ENCODE measurements around the gene TMEM72. TPM values are rescaled to one million over a fixed set of nuclear protein-coding genes. Genes with fewer than 3 reads are reported as not detected.

Gene TMEM72
- polyA plus RNA-seq, 6 donors from 2014 or later = not detected

DNA sequence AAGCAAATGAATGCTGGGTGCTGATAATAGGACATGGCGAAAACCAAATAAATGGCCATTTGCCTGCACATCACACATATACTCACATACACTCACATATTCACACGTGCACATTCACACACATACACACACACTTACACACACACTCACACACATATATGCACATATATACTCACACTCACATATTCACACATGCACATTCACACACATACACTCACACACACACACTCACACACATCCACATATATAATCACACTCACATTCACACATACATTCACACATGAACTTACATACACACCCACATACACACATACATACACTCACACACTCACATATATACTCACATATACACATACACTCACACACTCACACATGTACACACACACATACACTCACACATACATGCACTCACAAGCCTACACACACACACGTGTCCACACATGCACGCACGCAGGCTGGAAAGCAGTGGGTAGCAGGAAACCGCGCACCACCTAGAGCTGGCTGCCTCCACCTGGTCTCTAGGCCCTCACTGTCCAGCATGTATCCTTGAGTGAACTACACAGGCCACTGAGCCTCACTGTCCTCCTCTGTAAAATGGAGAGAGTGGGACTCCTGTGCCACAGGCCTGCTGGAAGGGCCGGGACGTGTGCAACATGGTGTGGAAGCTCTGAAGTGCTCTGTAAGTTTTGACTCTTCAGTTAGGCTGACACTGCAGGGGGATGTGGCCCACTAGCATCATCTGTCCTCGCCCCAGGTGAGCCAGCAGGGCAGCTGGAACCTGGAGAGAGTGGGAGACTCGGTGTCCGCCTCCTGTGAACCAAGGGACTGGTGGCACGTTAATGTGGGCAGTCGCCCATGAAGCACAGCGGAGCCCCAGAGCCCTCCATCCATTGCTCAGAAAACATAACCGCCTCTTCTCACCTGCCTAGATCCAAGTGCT is 14.9 kb downstream of the TMEM72 start:
- DNase-seq = no peak
- Mint-ChIP-seq H3K36me3 (no peaks in the 10 kb centered on the region), H3K27ac (no peak overlapping the region), H3K4me3 (no peak overlapping the region), H3K4me1 (no peaks in the 10 kb centered on the region), H3K27me3 (no peaks in the 10 kb centered on the region), H3K9me3 (peaks cover 0 to under 1% (median 0%) of the 10 kb centered on the region in 7 donors)
- ATAC-seq (ENCODE audit: low read depth in 2 of 2) = no peak

DNA sequence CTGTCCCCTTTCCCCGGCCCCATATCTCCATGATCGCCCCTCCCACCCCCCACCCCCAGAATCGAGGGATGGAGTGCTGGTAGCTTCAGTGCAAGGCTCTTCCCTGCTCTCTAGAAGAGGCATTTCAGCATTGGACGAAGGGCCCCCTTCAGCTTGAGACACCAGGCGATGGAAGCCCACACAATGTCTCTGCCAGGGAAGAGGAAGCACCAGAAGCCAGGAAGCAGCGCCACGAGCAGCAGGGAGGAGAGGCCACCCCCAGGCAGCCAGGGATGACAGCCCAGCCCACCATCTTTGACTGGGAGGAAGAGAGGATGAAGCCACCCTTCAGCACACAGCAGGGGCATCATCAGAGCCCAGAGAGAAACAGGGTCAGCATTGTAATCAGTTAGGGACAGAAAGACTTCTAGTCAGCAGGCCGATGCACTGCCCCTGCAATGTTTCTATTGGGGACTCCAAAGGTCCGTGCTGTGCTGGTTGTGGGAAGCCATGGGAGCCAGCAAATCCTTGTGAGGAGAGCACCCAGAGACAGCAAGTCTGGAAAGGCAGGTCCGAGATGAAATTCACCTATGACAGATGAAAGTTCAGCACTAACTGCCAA is 15.7 kb downstream of the TMEM72 start:
- Mint-ChIP-seq H3K9me3 (no peaks in the 10 kb centered on the region), H3K27me3 (no peaks in the 10 kb centered on the region), H3K27ac (no peak overlapping the region), H3K36me3 (no peaks in the 10 kb centered on the region), H3K4me1 (peaks cover 0 to 1% (median 0%) of the 10 kb centered on the region in 3 donors), H3K4me3 (no peak overlapping the region)
- no peak for DNase-seq
- no peak for ATAC-seq (ENCODE audit: low read depth in 2 of 2)

DNA sequence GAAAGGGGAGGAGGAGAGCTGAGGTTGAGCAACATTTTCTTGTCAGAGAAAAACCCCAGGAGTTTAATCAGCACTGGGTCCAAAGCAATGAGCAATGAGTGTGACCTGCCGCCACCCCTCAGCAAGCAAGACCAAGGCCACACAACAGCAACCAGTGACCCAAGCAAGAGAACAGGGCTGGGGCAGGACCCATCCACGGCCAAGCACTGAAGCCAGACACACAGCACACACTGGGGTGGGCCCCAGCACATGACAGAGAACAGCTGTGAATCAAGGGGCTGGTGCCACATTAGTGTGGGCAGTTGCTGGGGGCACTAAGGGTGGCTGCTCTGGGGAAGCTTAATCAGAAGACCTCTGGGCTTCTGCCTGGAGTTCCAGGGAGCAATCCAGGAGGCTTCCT is 16.2 kb downstream of the TMEM72 start:
- Mint-ChIP-seq H3K4me1 (peaks cover 0 to 2% (median 0%) of the 10 kb centered on the region in 3 donors), H3K27ac (no peak overlapping the region), H3K9me3 (no peaks in the 10 kb centered on the region), H3K27me3 (no peaks in the 10 kb centered on the region), H3K36me3 (no peaks in the 10 kb centered on the region), H3K4me3 (no peak overlapping the region)
- DNase-seq = no peak
- no peak for ATAC-seq (ENCODE audit: low read depth in 2 of 2)

DNA sequence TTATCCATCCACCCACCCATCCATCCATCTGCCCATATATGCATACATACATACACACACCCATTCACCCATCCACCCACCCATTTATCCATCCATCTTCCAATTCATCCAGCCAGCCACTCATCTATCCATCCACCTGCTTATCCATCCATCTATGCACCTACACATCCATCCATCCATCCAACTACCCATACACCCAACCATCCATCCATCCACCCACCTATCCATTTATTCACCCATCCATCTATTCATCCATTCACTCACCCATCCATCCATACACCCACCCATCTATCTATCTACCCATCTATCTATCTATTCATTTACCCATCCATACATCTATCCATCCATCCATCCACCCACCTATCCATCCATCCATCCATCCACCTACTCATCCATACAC is 17.3 kb downstream of the TMEM72 start:
- Mint-ChIP-seq H3K36me3 (no peaks in the 10 kb centered on the region), H3K9me3 (no peaks in the 10 kb centered on the region), H3K4me3 (no peak overlapping the region), H3K27me3 (no peaks in the 10 kb centered on the region), H3K4me1 (peaks cover 0 to 2% (median 0%) of the 10 kb centered on the region in 3 donors), H3K27ac (no peak overlapping the region)
- ATAC-seq (ENCODE audit: low read depth in 2 of 2) = no peak
- no peak for DNase-seq

DNA sequence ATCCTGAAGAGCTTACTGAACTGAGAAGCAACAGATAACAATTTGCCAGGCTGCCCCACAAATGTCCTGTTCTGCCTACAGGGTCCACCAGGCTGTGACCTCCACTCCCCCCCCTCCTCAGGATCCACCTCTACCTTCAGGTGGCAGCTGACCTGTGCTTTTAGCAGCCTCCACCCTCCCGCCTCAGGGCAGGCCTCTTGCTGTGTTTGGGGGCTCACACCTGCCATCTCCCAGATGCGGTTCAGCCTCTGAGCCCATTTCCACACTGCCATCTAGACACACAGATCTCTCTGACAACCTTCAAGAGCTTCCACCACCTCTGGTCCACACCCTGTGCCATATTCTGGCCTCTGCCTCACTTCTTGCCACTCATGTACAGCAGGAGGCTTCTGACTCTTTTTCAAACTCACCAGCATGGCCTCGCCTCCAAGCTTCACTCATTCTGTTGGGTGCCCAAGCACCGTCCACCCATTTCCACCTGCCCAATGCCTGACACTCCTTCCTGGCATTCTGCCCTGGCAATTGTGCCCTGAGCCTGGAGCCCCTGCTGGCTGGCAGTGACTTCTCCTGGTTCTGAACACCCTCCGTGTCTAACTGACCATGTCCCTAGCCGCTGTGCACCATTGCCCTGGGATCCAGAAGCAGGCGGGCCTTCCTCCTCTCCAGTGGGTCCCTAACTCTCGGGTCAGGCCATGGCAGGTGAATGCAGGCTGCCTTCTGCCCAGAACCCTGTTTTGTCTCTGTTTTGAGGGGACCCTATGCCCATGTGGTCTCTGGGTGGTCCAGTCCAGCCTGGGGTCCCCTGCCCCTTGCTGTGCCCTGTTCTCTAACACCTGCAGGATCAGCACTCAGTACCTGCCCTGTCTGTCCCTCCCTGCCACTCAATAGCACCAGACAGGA is 18.5 kb downstream of the TMEM72 start:
- no peaks in the 10 kb centered on the region for H3K36me3 Mint-ChIP-seq
- DNase-seq (no peak), ATAC-seq (ENCODE audit: low read depth in 2 of 2) (no peak)
- no peaks in the 10 kb centered on the region for H3K27me3 Mint-ChIP-seq
- H3K9me3 Mint-ChIP-seq = no peaks in the 10 kb centered on the region
- H3K4me3 Mint-ChIP-seq = no peak overlapping the region
- H3K27ac Mint-ChIP-seq = peak overlapping the region in 1 of 6 donors; percentile 35
- H3K4me1 Mint-ChIP-seq = peaks cover 0 to 2% (median 0%) of the 10 kb centered on the region in 3 donors

DNA sequence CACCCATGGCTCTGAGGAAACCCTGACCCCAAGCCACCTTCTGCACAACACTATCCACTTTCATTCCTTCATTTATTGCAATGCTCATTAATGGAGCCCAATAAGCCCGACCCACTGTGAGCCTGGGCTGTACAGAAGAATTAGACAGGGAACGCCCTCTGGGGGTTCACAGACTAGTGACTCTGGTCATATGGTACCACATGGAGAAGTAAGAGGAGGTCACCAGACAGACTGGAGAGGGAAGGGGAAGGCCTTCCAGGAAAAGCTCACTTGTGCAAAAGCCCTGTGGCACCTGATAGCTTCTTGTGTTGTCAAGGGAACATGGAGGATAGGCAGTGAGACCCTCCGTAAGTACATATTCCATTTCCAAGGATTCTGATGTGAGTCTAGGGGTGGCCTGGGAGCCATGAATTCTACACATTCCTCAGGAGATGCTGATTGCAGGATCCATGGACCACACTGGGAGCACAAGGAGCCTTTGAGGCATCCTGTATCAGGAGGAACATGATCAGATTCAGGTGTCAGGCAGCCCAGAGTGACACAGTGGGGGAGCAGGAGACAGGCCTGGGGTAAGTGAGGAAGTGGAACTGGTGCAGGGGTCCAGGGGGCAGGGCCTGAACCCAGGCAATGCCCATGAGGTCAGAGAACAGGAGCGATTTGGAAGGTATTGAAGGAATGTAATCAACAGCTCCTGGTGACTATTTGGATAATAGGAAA is 19.9 kb downstream of the TMEM72 start:
- Mint-ChIP-seq H3K9me3 (no peaks in the 10 kb centered on the region), H3K27ac (no peak overlapping the region), H3K27me3 (no peaks in the 10 kb centered on the region), H3K4me1 (peaks cover 0 to 2% (median 0%) of the 10 kb centered on the region in 3 donors), H3K4me3 (no peak overlapping the region), H3K36me3 (no peaks in the 10 kb centered on the region)
- no peak for ATAC-seq (ENCODE audit: low read depth in 2 of 2)
- DNase-seq = no peak

DNA sequence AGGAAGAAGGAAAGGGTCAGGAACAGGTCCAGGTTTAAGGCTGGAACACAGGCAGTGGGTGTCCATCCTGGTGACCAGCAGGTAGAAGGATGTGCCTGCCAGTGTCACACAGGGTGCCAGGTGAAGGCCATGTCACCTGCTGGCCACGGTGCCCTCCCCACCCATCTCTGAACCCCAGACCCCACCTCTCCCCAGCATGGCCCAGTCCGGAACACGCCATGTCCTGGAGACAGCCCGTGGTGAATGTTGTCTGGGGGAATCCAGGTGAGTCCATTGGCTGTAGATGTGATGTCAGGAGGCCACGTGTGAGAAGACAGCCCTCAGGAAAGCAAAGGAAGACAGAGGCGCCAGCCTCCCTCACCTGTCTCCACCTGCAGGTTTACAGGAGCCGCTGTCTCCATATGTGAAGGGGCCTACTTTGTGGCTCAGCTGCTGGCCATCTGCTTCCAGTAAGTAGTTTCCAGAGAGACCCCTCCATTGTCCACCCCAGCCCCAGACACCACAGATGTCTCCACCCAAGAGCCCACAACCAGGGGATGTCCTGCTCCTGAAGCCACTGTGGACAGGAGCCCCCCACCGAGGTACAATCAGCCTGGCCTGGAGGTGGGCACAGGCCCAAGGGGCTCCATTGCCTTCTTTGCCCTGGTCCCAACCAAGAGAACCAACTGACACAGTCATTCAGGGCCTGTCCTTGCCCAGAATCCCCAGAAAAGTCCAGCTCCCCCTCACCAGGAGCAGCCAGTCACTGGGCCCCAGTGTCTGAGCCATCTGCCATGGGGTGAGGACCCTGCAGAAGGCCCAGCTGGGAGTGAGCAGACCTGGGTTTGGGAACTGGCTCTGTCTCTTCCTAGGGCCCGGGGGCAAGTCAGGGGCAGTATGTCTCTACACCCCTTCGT is 20.7 kb downstream of the TMEM72 start:
- Mint-ChIP-seq H3K4me1 (peaks cover 0 to 2% (median 0%) of the 10 kb centered on the region in 3 donors), H3K9me3 (no peaks in the 10 kb centered on the region), H3K27me3 (no peaks in the 10 kb centered on the region), H3K4me3 (no peak overlapping the region), H3K27ac (no peak overlapping the region), H3K36me3 (no peaks in the 10 kb centered on the region)
- no peak for ATAC-seq (ENCODE audit: low read depth in 2 of 2)
- no peak for DNase-seq

DNA sequence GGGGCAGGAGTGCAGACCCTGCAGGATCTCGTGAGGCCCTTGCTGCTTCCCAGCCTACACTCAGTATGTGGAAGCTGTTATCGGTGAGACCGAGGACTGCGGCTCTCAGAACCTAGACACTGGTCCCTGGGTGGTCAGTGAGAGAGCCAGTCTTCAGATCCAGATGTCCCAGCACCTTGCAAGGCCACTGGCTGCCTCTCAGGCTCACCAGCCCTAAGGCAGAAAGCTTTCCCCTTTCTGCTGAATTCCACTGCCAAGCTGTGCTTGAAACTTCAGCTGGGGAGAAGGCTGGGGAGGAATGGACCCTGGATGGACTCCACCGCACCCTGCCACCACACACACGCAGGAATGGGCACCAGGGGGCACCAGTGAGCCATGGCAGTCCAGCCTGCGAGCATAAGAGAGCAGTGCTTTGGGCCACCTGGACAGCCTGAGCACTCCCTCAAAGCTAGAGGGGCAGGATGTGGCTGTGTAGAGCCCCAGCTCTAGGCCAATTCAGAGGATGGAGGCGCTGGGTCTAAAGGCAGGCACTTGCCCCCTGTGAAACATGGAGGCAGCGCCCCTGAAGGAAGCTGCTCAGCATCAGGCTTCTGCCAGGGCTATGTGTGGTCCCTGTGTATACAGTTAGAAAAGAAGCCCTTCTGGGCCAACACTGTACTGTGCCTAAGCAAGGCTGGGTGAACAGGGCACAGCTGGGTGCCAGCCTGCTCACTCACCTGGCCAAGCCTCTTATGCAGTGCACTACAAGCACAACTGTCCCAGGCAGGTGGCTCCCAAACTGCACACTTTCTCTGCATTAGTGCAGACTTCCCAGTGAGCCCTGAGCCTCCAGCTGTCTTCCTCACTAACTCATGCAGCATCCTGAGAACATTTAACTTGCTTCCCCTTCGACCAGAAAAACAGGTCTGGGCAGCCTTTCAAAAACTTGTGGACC is 21.6 kb downstream of the TMEM72 start:
- H3K27me3 Mint-ChIP-seq = no peaks in the 10 kb centered on the region
- peak overlapping the region in 1 of 6 donors; percentile 17 for H3K27ac Mint-ChIP-seq
- no peaks in the 10 kb centered on the region for H3K9me3 Mint-ChIP-seq
- peak; percentile 94 to 96 for ATAC-seq (ENCODE audit: low read depth in 2 of 2)
- H3K4me1 Mint-ChIP-seq = peaks cover 0 to 2% (median 0%) of the 10 kb centered on the region in 3 donors
- no peak overlapping the region for H3K4me3 Mint-ChIP-seq
- peak; percentile 76 for DNase-seq
- H3K36me3 Mint-ChIP-seq = no peaks in the 10 kb centered on the region

DNA sequence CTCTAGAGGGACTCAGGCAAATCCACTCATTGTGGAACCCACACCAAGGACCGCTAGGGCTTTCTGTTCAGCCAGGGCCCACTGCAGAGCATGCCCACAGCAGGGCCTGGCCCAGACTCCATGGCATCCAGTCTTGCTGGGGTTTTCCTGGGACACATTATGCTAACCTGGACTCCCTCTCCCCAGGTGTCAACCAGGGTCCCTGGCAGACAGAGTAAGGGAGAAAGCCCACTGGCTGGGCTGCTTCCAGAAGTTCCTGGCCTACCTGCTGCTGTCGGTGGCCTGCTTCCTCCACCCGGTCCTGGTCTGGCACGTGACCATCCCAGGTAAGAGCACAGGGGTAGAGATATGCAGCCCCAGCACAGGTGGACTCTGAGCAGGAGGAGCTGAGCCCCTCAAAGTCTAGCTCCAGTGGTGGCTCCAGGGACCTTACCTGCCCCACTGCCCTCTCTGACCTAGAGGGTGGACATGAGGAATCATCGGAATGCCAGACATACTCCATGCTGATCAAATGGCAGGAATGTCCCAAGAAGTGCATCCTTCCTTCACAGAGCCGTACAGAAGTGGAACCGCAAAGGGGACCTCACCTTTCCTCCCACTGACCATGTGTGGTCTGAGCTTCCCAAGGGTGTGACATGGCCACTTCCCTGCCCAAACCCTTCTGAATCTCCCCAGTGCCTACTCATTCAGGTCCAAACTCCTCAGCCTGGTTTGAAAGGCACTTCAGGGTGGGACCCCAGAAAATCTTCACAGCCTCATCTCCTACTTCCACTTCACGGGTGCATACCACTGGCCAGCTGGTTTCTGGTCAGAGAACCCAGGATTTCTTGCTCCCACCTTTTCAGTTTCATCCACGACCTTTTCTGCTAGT is 22.5 kb downstream of the TMEM72 start:
- H3K27ac Mint-ChIP-seq = peak overlapping the region in 1 of 6 donors; percentile 17

DNA sequence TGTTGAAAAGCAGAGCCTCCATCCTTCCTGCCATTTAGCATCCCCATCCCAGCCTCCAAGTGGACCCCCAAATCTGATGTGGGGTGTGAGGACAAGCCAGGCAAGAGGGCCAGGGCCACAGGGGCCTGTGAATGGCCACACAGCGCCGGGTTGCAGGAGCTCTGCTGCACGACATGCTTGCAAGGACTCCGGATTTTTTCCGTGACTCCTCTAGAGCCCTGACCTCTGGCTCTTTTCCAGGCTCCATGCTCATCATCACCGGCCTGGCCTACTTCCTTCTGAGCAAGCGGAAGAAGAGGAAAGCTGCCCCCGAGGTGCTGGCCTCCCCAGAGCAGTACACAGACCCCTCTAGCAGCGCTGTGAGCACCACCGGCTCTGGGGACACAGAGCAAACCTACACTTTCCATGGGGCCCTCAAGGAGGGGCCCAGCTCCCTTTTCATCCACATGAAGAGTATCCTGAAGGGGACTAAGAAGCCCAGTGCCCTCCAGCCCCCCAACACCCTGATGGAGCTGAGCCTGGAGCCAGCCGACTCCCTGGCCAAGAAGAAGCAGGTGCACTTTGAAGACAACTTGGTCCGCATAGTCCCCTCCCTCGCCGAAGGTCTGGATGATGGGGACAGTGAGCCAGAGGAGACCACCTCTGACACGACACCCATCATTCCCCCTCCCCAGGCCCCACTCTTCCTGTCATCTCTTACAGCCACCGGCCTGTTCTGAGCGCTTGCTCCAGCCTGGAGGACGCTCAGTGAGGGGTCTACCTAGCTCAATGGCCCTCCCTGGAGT is 23.5 kb downstream of the TMEM72 start:
- Mint-ChIP-seq H3K36me3 (no peaks in the 10 kb centered on the region), H3K9me3 (no peaks in the 10 kb centered on the region), H3K4me3 (peak overlapping the region in 1 of 8 donors; percentile 12), H3K27ac (no peak overlapping the region), H3K27me3 (no peaks in the 10 kb centered on the region), H3K4me1 (peaks cover 0 to 2% (median 0%) of the 10 kb centered on the region in 3 donors)
- no peak for DNase-seq
- ATAC-seq (ENCODE audit: low read depth in 2 of 2) = no peak

More for the DNA sequence above, 22.5 kb downstream of the TMEM72 start:
- Mint-ChIP-seq H3K4me3 (no peak overlapping the region), H3K27me3 (no peaks in the 10 kb centered on the region), H3K36me3 (no peaks in the 10 kb centered on the region), H3K9me3 (no peaks in the 10 kb centered on the region), H3K4me1 (peaks cover 0 to 2% (median 0%) of the 10 kb centered on the region in 3 donors)
- DNase-seq (no peak), ATAC-seq (ENCODE audit: low read depth in 2 of 2) (no peak)

Data from naive B cell (primary cell).